ENCODE data around the gene AGPAT3. TPM values are rescaled to one million over a fixed set of nuclear protein-coding genes. Genes with fewer than 3 reads are reported as not detected.

The AGPAT3 gene
- total RNA-seq, 4 donors from 2014 or later, result 32.1 to 58.8 (median 48.7) TPM

- DNase-seq (ENCODE audit: low spot score in 2 of 2), result no peak
- WGBS, 2 donors, result 90 to 94% methylated on average over 22 to 23 of the region's 23 CpGs
- TF ChIP-seq POLR2A (IDR thresholded peaks at IDR 0.05), result no peak
- no peak for TF ChIP-seq CTCF (IDR thresholded peaks at IDR 0.05)
- no peak overlapping the region for H3K4me3 ChIP-seq (ENCODE audit: low read depth, poor library complexity, severe bottlenecking)
- intact Hi-C loops (cut with DNase I; ENCODE audit: low total_unique reads), result loop anchor here (10.0 kb wide), 1 partner anchor 195 kb away; no protein-coding TSS in a partner anchor
These were observed 34.5 kb downstream of the AGPAT3 start for GRCh38 chr21:43899307-43900077.

- WGBS, 2 donors, result 86 to 100% methylated on average over 1 of the region's 1 CpG
- TF ChIP-seq CTCF (IDR thresholded peaks at IDR 0.05) (no peak), POLR2A (IDR thresholded peaks at IDR 0.05) (no peak)
- DNase-seq (ENCODE audit: low spot score in 2 of 2), result no peak
- no peak overlapping the region for H3K4me3 ChIP-seq (ENCODE audit: low read depth, poor library complexity, severe bottlenecking)
- intact Hi-C loops (cut with DNase I; ENCODE audit: low total_unique reads), result no loop called here
These were observed 35.0 kb downstream of the AGPAT3 start for GRCh38 chr21:43900078-43900385.

- no peak for DNase-seq (ENCODE audit: low spot score in 2 of 2)
- intact Hi-C loops (cut with DNase I; ENCODE audit: low total_unique reads), result no loop called here
- WGBS, 2 donors, result 91 to 94% methylated on average over 6 of the region's 6 CpGs
- no peak overlapping the region for H3K4me3 ChIP-seq (ENCODE audit: low read depth, poor library complexity, severe bottlenecking)
- TF ChIP-seq POLR2A (IDR thresholded peaks at IDR 0.05), result no peak
- no peak for TF ChIP-seq CTCF (IDR thresholded peaks at IDR 0.05)
These were observed 35.7 kb downstream of the AGPAT3 start for GRCh38 chr21:43900690-43901089.

GRCh38 chr21:43902441-43902840 is 37.4 kb downstream of the AGPAT3 start:
- no peak for DNase-seq (ENCODE audit: low spot score in 2 of 2)
- TF ChIP-seq CTCF (IDR thresholded peaks at IDR 0.05) (no peak), POLR2A (IDR thresholded peaks at IDR 0.05) (no peak)
- 45 to 49% methylated on average over 6 of the region's 6 CpGs for WGBS, 2 donors
- intact Hi-C loops (cut with DNase I; ENCODE audit: low total_unique reads), result no loop called here
- H3K4me3 ChIP-seq (ENCODE audit: low read depth, poor library complexity, severe bottlenecking), result no peak overlapping the region

- 80 to 83% methylated on average over 26 of the region's 26 CpGs for WGBS, 2 donors
- no peak for TF ChIP-seq POLR2A (IDR thresholded peaks at IDR 0.05)
- no peak for TF ChIP-seq CTCF (IDR thresholded peaks at IDR 0.05)
- H3K4me3 ChIP-seq (ENCODE audit: low read depth, poor library complexity, severe bottlenecking), result no peak overlapping the region
- no peak for DNase-seq (ENCODE audit: low spot score in 2 of 2)
- intact Hi-C loops (cut with DNase I; ENCODE audit: low total_unique reads), result no loop called here
These were observed 38.5 kb downstream of the AGPAT3 start for GRCh38 chr21:43903451-43904091.
